ENCODE data around the gene ETS2. TPM values are rescaled to one million over a fixed set of nuclear protein-coding genes. Genes with fewer than 3 reads are reported as not detected.
"Not testable (repeated sequence)": the region's sequence is repeated elsewhere in the genome, so short reads cannot be mapped to it uniquely, and the experiment has no call there.

ETS2 gene
- total RNA-seq, 1 donor from 2014 or later: 15.4 TPM

- H3K27ac Mint-ChIP-seq (ENCODE audit: unreplicated experiment): no peak overlapping the region
- H3K36me3 Mint-ChIP-seq (ENCODE audit: low read depth): peaks cover 36% of the 10 kb centered on the region
- DNase-seq (ENCODE audit: low read depth, low spot score): no peak
Measured at GRCh38 chr21:38824124-38824822, 18.5 kb downstream of the ETS2 start.

GRCh38 chr21:38825269-38825668 lies 19.5 kb downstream of the ETS2 start:
- Mint-ChIP-seq H3K9me3 (no peaks in the 10 kb centered on the region), H3K36me3 (ENCODE audit: low read depth) (peaks cover 36% of the 10 kb centered on the region), H3K27me3 (ENCODE audit: low read depth) (no peaks in the 10 kb centered on the region), H3K4me3 (no peak overlapping the region), H3K4me1 (no peaks in the 10 kb centered on the region), H3K27ac (ENCODE audit: unreplicated experiment) (no peak overlapping the region)
- no peak for DNase-seq (ENCODE audit: low read depth, low spot score)
- TF ChIP-seq CTCF (conservative IDR thresholded peaks at IDR 0.05): no peak

More at GRCh38 chr21:38824124-38824822, 18.5 kb downstream of the ETS2 start:
- Mint-ChIP-seq H3K4me1 (no peaks in the 10 kb centered on the region), H3K27me3 (ENCODE audit: low read depth) (no peaks in the 10 kb centered on the region), H3K9me3 (no peaks in the 10 kb centered on the region), H3K4me3 (no peak overlapping the region)
- no peak for TF ChIP-seq CTCF (conservative IDR thresholded peaks at IDR 0.05)

GRCh38 chr21:38825921-38826320 lies 20.2 kb downstream of the ETS2 start:
- no peaks in the 10 kb centered on the region for H3K9me3 Mint-ChIP-seq
- TF ChIP-seq CTCF (conservative IDR thresholded peaks at IDR 0.05): no peak
- no peak overlapping the region for H3K27ac Mint-ChIP-seq (ENCODE audit: unreplicated experiment)
- no peaks in the 10 kb centered on the region for H3K27me3 Mint-ChIP-seq (ENCODE audit: low read depth)
- peaks cover 32% of the 10 kb centered on the region for H3K36me3 Mint-ChIP-seq (ENCODE audit: low read depth)
- H3K4me1 Mint-ChIP-seq: no peaks in the 10 kb centered on the region
- no peak overlapping the region for H3K4me3 Mint-ChIP-seq
- no peak for DNase-seq (ENCODE audit: low read depth, low spot score)

- not testable (repeated sequence) for H3K27ac Mint-ChIP-seq (ENCODE audit: unreplicated experiment); DNase-seq (ENCODE audit: low read depth, low spot score); H3K4me3 Mint-ChIP-seq; H3K27me3 Mint-ChIP-seq (ENCODE audit: low read depth); H3K9me3 Mint-ChIP-seq; H3K4me1 Mint-ChIP-seq
- peaks cover 20% of the 10 kb centered on the region for H3K36me3 Mint-ChIP-seq (ENCODE audit: low read depth)
Measured at GRCh38 chr21:38828111-38828510, 22.4 kb downstream of the ETS2 start.

GRCh38 chr21:38830671-38831525 lies 25.2 kb downstream of the ETS2 start:
- peaks cover 7% of the 10 kb centered on the region for H3K36me3 Mint-ChIP-seq (ENCODE audit: low read depth)
- H3K4me1 Mint-ChIP-seq: no peaks in the 10 kb centered on the region
- H3K27me3 Mint-ChIP-seq (ENCODE audit: low read depth): no peaks in the 10 kb centered on the region
- TF ChIP-seq CTCF (conservative IDR thresholded peaks at IDR 0.05): no peak
- H3K27ac Mint-ChIP-seq (ENCODE audit: unreplicated experiment): no peak overlapping the region
- H3K4me3 Mint-ChIP-seq: no peak overlapping the region
- no peaks in the 10 kb centered on the region for H3K9me3 Mint-ChIP-seq
- no peak for DNase-seq (ENCODE audit: low read depth, low spot score)

Data from neural crest cell (in vitro differentiated cells).